ENCODE results near the gene TTC24.

DNA sequence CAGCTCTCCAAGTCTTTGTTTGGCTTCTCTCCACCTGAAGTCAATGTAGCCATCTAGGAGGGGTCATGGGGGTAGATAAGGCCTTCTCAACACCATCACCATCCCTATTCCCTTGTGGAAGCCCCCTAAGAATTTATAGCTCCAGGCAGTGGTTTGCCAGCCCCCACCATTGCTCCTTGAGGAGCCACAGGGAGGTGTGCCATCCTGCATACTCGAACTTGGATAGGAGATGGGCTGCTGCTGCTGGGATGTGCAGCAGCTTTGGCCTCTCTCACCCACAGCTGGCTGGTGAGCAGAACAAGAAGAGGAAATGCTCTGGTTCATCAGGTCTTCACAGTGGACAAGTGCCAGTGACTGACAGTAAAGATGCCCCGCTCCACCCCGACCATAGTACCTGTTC lies 16.9 kb downstream of the TTC24 start:
- TF ChIP-seq POLR2AphosphoS5 (IDR thresholded peaks at IDR 0.05; ENCODE audit: low read depth, low read length) (no peak), POLR2A (IDR thresholded peaks at IDR 0.05; ENCODE audit: low read depth, low read length) (no peak), TAF1 (IDR thresholded peaks at IDR 0.05; ENCODE audit: low read depth, low read length) (no peak), PAX5 (IDR thresholded peaks at IDR 0.05; ENCODE audit: insufficient read depth, low read length, severe bottlenecking) (no peak), POU2F2 (IDR thresholded peaks at IDR 0.05; ENCODE audit: low read depth, low read length) (no peak)
